Inflammatory macrophage (primary cell): Measurements from ENCODE around the gene DPYSL3.

Experiments
- DNase-seq, 2 donors: peaks; one replicate each; pipeline ENCODE4 v3.0.0-alpha.2; 2020 to 2022

The DPYSL3 gene

DNA sequence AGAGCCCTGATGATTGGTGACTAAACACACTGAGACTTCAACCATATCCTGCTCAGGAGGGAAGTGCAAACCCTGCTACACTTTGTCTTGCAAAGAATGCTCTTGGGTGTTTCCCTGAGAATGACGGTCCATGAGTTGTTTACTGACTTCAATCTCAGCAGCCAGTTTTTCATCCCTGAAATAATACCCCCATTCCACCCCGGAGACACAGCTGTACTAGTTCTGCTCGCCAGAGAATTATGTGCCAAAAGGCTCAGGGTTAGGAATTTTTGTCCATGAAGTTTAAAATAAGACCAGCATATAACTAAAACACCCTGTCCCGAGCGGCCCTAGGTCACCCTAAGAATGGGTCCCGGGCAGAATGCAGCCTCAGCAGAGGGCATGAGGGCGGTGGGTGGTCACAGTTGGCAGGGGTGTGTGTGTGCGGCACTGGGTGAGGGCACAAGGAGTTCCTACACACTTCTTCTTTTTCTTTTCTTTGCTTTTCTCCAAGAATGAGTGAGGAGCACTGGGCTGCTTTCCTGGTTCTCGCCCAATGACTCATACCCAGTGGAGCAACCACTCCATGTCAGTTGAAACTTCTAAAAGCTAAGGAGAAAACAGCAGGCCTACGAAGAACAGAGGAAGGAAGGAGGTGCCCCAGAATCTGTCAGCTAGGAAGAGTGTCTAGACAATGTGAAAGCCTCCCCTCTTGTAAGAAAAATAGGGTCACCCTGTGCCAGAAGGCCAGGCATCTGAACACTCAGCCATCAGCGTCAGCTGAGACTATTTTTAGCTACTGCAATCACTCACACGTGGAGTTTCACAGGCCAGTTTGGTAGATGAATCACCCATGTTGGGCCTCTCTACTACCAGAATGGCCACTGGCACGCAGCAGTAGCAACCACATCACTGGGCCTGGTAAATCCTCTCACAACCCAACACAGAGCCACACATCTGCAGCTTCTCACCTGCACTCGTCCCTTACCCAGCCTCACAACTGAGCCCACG lies 105.9 kb downstream of the DPYSL3 start:
- peak; percentile 83 to 90 for DNase-seq

DNA sequence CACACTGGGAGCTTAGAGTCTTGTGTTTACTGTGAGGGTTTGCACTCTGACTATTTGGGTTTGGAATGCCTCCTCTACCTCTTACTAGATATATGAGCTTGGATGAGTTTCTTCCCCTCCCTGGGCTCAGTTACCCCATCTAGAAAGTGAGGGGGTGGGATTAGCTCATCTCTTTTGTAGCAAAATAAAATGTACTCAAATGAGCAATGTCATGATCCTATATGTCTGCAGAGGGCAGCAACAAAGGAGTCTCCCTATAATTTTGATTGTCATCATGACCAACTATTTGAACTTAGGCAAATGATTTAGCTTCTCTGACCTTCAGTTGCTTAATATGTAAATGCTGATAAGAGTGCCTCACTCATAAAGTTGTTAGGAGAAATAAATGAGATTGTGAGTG lies 109.0 kb downstream of the DPYSL3 start:
- peak; percentile 63 to 69 for DNase-seq

DNA sequence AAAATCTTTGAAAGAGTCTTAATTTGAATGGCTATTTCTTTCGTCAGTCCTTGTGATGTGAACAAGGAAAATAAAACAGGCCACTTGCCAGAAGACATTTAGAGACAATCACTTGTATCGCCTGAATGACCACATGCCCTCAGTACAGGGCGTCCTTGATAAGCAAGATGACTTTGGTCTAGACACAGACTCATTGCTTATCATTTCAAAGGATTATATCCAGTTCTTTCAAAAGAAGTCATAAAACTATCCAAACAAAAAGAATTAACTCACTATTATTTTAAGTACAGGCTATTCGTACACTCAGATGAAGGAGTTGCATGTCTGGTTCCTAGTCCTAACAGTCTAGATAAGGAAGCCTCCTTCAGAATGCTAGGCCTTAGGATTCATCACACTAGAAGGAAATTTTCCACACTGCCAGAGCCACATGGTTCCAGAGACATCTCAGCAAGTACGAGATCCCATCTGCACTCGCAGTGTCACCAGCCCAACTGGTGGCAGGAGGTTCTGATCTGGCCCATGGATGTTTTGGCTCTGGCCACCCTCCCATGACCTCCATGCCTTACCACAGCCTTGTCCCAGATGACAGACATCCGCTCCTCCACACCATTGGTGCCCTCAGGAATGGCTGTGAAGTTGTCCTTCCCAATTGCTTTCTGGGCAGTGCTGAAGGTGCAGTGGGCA lies 109.6 kb downstream of the DPYSL3 start:
- DNase-seq, result no peak

DNA sequence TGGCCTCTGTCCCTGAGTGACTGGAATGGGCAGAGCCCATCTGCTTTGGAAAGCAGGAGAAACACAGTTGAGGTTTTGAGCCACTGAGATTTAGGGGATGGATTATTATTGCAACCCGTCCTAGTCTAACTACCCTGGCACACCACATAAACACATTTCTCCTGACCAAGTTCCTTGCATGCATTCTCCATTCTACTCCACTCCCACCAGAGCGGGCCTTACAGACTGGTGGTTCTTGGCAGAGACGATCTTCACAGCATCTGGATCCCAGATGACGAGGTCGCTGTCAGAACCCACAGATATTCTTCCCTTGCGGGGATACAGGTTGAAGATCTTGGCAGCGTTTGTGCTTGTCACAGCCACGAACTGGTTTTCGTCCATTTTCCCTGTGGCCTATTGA lies 111.0 kb downstream of the DPYSL3 start:
- DNase-seq, result no peak

GRCh38 chr5:147397616-147398015 lies 112.3 kb downstream of the DPYSL3 start:
- DNase-seq, result no peak

GRCh38 chr5:147396070-147396823 lies 113.6 kb downstream of the DPYSL3 start:
- peak; percentile 53 to 66 for DNase-seq

GRCh38 chr5:147393874-147394672 lies 115.8 kb downstream of the DPYSL3 start:
- DNase-seq, result no peak

GRCh38 chr5:147391781-147392180 lies 118.1 kb downstream of the DPYSL3 start:
- DNase-seq, result peak; percentile 47 to 67

DNA sequence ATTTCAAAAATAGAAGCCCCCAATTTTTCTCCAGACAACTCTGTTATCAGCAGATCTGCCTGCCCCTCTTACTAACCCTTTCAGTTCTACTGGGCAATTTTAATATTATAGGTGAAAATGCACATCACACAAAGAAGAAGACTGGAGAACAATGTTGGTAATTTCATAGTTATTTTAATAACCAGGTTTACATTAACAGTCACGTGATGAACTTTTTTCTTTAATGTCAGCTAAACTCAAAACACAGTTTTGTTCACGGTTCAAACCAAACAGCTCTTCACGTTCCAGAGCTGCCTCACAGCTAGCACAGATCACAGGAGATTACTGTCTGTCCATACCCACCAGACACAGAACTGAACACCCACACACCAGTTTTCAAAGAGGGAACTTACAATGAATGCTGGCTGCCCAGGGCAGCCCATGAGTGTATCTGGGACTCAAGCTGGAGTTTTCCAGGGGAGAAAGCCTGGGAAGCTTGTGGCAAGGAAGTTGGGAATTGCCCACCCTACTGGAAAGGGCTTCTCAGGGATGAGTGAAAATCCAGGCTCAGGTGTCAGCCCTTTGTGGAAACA lies 119.1 kb downstream of the DPYSL3 start:
- DNase-seq, result peak; percentile 42 to 70

- DNase-seq, result no peak
These were observed 121.4 kb downstream of the DPYSL3 start for GRCh38 chr5:147388184-147389108.

GRCh38 chr5:147387109-147387508 lies 122.8 kb downstream of the DPYSL3 start:
- no peak for DNase-seq

- DNase-seq, result no peak
These were observed 125.3 kb downstream of the DPYSL3 start for GRCh38 chr5:147384346-147385193.

- DNase-seq, result no peak
These were observed 127.1 kb downstream of the DPYSL3 start for GRCh38 chr5:147382776-147383175.

GRCh38 chr5:147381555-147381954 lies 128.3 kb downstream of the DPYSL3 start:
- DNase-seq, result no peak

DNA sequence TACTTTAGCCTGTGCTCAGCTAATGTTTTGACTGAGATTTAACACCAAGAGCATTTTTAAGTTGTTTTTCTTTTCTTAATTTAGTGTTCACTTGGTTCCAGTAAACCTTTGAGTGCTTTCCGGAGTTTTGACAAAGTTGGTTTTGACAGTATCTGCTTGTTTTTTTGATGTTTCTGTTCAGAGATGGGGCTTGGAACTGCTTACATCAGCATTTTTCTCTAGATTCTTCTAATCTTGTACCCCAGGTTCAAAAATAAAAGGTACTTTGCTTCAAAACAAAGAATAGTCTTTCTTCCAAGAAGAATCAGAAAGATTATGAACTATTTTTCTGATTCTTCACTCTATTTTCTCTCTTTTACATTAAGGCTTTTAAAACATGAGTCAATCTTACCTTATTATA lies 132.2 kb downstream of the DPYSL3 start:
- DNase-seq, result no peak

DNA sequence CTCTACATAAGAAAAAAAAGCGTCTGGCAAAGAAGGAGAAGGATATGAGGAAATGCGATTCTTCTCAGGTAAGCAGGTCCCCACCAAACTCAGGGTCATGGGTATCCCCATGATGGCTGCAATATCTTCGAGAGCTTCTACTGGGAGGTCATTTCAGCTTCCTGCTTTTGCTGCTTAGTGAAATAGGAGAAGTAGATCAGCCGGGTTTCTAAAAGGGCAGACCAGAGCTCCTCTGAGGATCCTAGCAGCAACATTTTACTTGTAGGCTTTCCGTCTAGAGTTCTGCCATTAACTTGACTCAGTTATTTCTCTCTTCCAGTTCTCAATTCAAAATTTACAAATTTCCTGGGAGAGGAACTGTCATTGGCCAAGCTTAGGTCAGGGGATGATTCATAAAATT lies 134.7 kb downstream of the DPYSL3 start:
- peak; percentile 35 to 53 for DNase-seq

GRCh38 chr5:147373328-147373727 lies 136.5 kb downstream of the DPYSL3 start:
- no peak for DNase-seq

DNA sequence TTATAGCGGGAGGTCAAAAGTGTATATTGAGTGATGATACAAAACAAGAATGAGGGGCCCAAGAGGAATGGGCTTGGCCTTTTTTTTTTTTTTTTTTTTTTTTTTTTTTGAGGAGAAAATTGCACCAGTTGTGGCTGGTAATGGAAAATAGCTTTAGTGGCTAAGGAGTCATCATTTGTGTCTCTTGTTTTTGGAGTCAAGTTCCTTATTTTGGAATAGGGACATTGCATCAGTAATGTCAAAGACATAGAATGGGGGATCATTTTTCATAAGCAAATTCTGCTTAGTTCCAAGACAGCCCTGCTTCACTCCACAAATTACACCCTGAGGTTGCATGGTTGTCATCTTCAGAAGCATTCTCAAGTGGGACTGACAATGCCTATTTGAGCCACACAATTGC lies 137.7 kb downstream of the DPYSL3 start:
- DNase-seq, result peak in 1 of 2 donors; percentile 24

- DNase-seq, result no peak
These were observed 138.6 kb downstream of the DPYSL3 start for GRCh38 chr5:147371290-147371689.
